Lower leg skin (tissue), 4 donors: ENCODE results near the gene DYRK4. TPM values are rescaled to one million over a fixed set of nuclear protein-coding genes. Genes with fewer than 3 reads are reported as not detected.

Experiments
- DNase-seq, 2 donors: peaks; one replicate each; pipeline ENCODE4 v3.0.0-alpha.2; 2019; ENCODE audit warnings: low spot score in 2 of 2
- H3K4me3 ChIP-seq: fragments of 200-600 bp; sonication (generic); 2 replicates; pipeline ENCODE4 v1.5.1; 2017; ENCODE audit warnings: mild to moderate bottlenecking, low read depth; ENCODE audit not compliant: poor library complexity, severe bottlenecking
- POLR2A ChIP-seq, 2 donors: fragments of 450-650 bp; IDR thresholded peaks; one replicate each; pipeline ENCODE4 v1.6.1; 2016 to 2017; ENCODE audit warnings: antibody characterized with exemption in 2 of 2, mild to moderate bottlenecking in 1 of 2, moderate library complexity in 1 of 2
- WGBS, 2 donors: methylation state at CpG; one replicate each; pipeline ENCODE4 v1.1.5; 2018; 5-methylcytosine and 5-hydroxymethylcytosine counted together
- intact Hi-C: fragments of 100-400 bp; cut with DNase I; formaldehyde crosslinking; loops from one replicate; pipeline ENCODE4 v1.15.0; 2023; ENCODE audit warnings: low total_unique reads
- total RNA-seq, 4 donors: library from RNA; depleted of rRNA; stranded (reverse); fragments of >200 nt; gene quantifications; one replicate each; pipeline ENCODE4 v1.1.0, GENCODE V29; 2016
- TF ChIP-seq, protein P1 (sequence below), 3 donors: fragments of 450-650 bp; IDR thresholded peaks; one replicate each; pipeline ENCODE4 v1.5.1; 2016; ENCODE audit warnings: antibody characterized with exemption in 3 of 3, mild to moderate bottlenecking in 3 of 3, moderate library complexity in 2 of 3

DYRK4 gene
- total RNA-seq, 4 donors from 2014 or later: 15.5 to 30.5 (median 22.1) TPM

DNA sequence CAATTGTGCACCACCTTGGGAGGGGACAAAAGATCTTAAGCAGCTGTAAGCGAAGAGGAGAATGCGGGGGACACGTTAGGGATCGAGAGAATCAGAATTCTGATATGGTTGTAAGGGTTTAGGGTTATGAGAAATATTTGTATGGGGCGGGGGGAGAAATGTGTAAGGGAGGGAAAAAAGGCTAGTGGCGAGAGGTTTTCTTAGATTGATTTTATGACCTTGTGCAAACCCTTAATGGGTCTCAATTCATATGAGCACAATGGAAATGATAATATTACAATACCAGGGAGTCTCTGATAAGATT, 87.3 kb downstream of the DYRK4 start:
- peak overlapping the region; percentile 61 for H3K4me3 ChIP-seq
- no peak for DNase-seq
- 0% methylated on average over 6 of the region's 6 CpGs for WGBS, 2 donors
- TF ChIP-seq, protein P1, sequence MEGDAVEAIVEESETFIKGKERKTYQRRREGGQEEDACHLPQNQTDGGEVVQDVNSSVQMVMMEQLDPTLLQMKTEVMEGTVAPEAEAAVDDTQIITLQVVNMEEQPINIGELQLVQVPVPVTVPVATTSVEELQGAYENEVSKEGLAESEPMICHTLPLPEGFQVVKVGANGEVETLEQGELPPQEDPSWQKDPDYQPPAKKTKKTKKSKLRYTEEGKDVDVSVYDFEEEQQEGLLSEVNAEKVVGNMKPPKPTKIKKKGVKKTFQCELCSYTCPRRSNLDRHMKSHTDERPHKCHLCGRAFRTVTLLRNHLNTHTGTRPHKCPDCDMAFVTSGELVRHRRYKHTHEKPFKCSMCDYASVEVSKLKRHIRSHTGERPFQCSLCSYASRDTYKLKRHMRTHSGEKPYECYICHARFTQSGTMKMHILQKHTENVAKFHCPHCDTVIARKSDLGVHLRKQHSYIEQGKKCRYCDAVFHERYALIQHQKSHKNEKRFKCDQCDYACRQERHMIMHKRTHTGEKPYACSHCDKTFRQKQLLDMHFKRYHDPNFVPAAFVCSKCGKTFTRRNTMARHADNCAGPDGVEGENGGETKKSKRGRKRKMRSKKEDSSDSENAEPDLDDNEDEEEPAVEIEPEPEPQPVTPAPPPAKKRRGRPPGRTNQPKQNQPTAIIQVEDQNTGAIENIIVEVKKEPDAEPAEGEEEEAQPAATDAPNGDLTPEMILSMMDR (IDR thresholded peaks at IDR 0.05): no peak
- TF ChIP-seq POLR2A (IDR thresholded peaks at IDR 0.05): no peak
- intact Hi-C loops: no loop called here

DNA sequence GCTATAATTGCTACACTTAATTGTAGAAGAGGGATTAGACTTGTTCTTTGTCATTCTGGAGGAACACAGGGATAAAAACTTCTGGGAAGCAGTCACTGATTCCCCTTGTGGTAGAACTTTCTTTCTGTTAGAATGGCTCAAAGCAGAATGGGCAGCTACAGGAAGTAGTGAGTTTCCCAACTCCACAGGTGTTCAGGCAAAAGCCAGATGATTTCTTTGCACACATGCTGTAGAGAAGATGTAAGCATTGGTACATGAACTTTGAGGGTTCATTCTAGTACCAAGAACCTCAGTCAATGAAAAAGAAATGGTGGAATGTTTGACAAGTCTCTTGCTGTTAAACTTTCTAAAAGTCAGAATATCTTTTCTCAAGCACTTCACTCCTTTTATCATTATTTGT, 91.2 kb downstream of the DYRK4 start:
- DNase-seq: no peak
- intact Hi-C loops: no loop called here
- TF ChIP-seq POLR2A (IDR thresholded peaks at IDR 0.05): no peak
- TF ChIP-seq, protein P1 (IDR thresholded peaks at IDR 0.05): no peak
- no peak overlapping the region for H3K4me3 ChIP-seq

DNA sequence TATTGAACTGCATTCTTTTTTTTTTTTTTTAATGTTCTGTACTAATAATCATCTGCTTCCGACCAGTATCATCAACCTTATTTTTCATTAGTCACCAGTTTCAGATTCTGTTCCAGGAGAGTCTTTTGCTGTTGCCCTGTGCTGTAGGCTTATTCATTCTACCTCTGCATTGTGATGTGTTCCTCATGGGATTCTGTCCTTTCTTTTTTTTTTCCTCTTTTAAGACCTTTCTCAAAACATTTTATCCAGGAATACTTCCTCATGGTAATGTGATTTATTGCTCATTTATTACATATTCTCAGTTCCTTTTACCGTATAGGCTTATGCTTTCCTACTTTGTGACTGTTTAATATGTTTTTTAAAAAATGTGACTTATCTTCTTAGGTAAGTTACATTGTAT, 91.7 kb downstream of the DYRK4 start:
- no peak overlapping the region for H3K4me3 ChIP-seq
- TF ChIP-seq, protein P1 (IDR thresholded peaks at IDR 0.05): no peak
- no peak for TF ChIP-seq POLR2A (IDR thresholded peaks at IDR 0.05)
- WGBS, 2 donors: 74 to 76% methylated on average over 2 of the region's 2 CpGs
- intact Hi-C loops: no loop called here
- DNase-seq: no peak

Other genes with a start within 250 kb of the DYRK4 start
- gene TIGAR, start 241.0 kb upstream of the DYRK4 start, total RNA-seq: 1 to 10 TPM; 2.3 to 5.1 (median 4.7) TPM
- not detected for gene FGF23, start 182.5 kb upstream of the DYRK4 start, total RNA-seq
- not detected for gene FGF6, start 116.4 kb upstream of the DYRK4 start, total RNA-seq
- gene RAD51AP1, start 23.3 kb upstream of the DYRK4 start, total RNA-seq: 1 to 10 TPM in 2 of 4 donors, under 1 TPM in 2; 0.61 to 2.7 (median 1.5) TPM
- 1 to 10 TPM in 2 of 4 donors, under 1 TPM in 2; 0.61 to 1.4 (median 1.0) TPM for gene AKAP3, start 86.8 kb downstream of the DYRK4 start, total RNA-seq
- gene NDUFA9, start 86.9 kb downstream of the DYRK4 start, total RNA-seq: 10 to 100 TPM; 22.9 to 61.8 (median 39.4) TPM
- 1 to 10 TPM in 2 of 4 donors, under 1 TPM in 2; 0.39 to 1.8 (median 0.95) TPM for gene GALNT8, start 158.2 kb downstream of the DYRK4 start, total RNA-seq